K562 (cell line): Measurements from ENCODE around the gene NSRP1. TPM values are rescaled to one million over a fixed set of nuclear protein-coding genes. Genes with fewer than 3 reads are reported as not detected.

Source experiments
- ATAC-seq: fragments of 200-7000 bp; cut with Tn5 transposase; 3 replicates; pipeline ENCODE4 v1.9.1; 2020; ENCODE audit warnings: moderate library complexity
- BruUV-seq: library from RNA; stranded (reverse); fragments of 400-500 nt; replicated peaks from 2 replicates; lab custom pipeline; 2021; lab: Mats Ljungman, UMichigan
- CTCF ChIA-PET: fragments of 300-600 bp; formaldehyde crosslinking; extraction: SDS; loops from one replicate; lab custom pipeline; 2021; ENCODE audit warnings: low intra/inter-chr PET ratio; lab: Yijun Ruan, JAX
- POLR2A ChIA-PET: fragments of 300-600, 350-650 bp; sonication (Branson Sonifier 250); formaldehyde crosslinking; extraction: SDS; loops from one replicate; lab custom pipeline; 2021; ENCODE audit warnings: antibody characterized with exemption, inconsistent platforms; lab: Yijun Ruan, JAX
- DNase-seq, 4 experiments: peaks; one replicate each; pipeline versions ENCODE4 v3.0.0 to v3.0.0-alpha.2; 2011 to 2018; ENCODE audit warnings: low spot score in 3 of 4, mixed read lengths in 3 of 4; ENCODE audit errors: extremely low read depth in 1 of 4
- FAIRE-seq: peaks from 2 replicates; lab custom pipeline; 2011; peaks lifted over from hg19 to GRCh38; lab: Jason Lieb, UNC
- H2AFZ ChIP-seq: 2 replicates; pipeline ENCODE4 v1.6.0; 2011; ENCODE audit warnings: low read depth, low read length, control low read depth, inconsistent platforms
- H3K27ac ChIP-seq: fragments of 200-600 bp; 3 replicates; pipeline ENCODE4 v1.8.0; 2011; ENCODE audit warnings: low read depth, mild to moderate bottlenecking, control low read depth, inconsistent platforms, low read length, moderate library complexity, mixed read lengths; ENCODE audit errors: extremely low read depth
- H3K27me3 ChIP-seq, 2 experiments: fragments of 300-600 bp in 1 of 2; 2 replicates in 1 of 2; 3 replicates in 1 of 2; pipeline versions ENCODE4 v1.6.0 to v1.8.0; 2011; ENCODE audit warnings: inconsistent platforms in 2 of 2, low read length in 2 of 2, mild to moderate bottlenecking in 1 of 2, mixed read lengths in 1 of 2, moderate library complexity in 1 of 2; ENCODE audit not compliant: control insufficient read depth in 2 of 2, insufficient read depth in 2 of 2
- H3K36me3 ChIP-seq: fragments of 300-600 bp; 3 replicates; pipeline ENCODE4 v1.8.0; 2011; ENCODE audit warnings: mild to moderate bottlenecking, low read length, inconsistent platforms; ENCODE audit not compliant: control insufficient read depth, insufficient read depth
- H3K4me1 ChIP-seq, 2 experiments: fragments of 200-600 bp in 1 of 2; replicated peaks in 1 of 2; 2 replicates in 1 of 2; 3 replicates in 1 of 2; pipeline versions ENCODE4 v1.5.1 to v1.8.0; 2011; ENCODE audit warnings: inconsistent platforms in 2 of 2, low read length in 2 of 2, mild to moderate bottlenecking in 1 of 2, mixed read lengths in 1 of 2, moderate library complexity in 1 of 2; ENCODE audit not compliant: control insufficient read depth in 2 of 2, insufficient read depth in 2 of 2
- H3K4me2 ChIP-seq: 2 replicates; pipeline ENCODE4 v1.6.1; 2011; ENCODE audit warnings: low read length, control low read depth, inconsistent platforms, mixed read lengths; ENCODE audit not compliant: insufficient read depth
- H3K4me3 ChIP-seq: fragments of 200-600 bp; sonication (generic), shearing (Covaris generic); 2 replicates; pipeline ENCODE4 v1.5.1; 2016; ENCODE audit warnings: control low read depth, inconsistent platforms
- H3K79me2 ChIP-seq: fragments of 200-600 bp; 3 replicates; pipeline ENCODE4 v1.8.0; 2011; ENCODE audit warnings: low read length, inconsistent platforms; ENCODE audit not compliant: control insufficient read depth, insufficient read depth
- H3K9ac ChIP-seq, 2 experiments: 2 replicates each; pipeline versions ENCODE4 v1.6.0 to v1.6.1; 2011; ENCODE audit warnings: low read depth in 2 of 2, low read length in 2 of 2, control low read depth in 1 of 2, inconsistent platforms in 1 of 2, mild to moderate bottlenecking in 1 of 2, mixed read lengths in 1 of 2; ENCODE audit not compliant: insufficient read depth in 1 of 2
- H3K9me1 ChIP-seq: one replicate; pipeline ENCODE4 v1.6.0; 2011; ENCODE audit warnings: inconsistent platforms, mild to moderate bottlenecking, low read length, moderate library complexity; ENCODE audit not compliant: control insufficient read depth, insufficient read depth
- H3K9me3 ChIP-seq: replicated peaks from 2 replicates; pipeline ENCODE4 v1.5.1; 2011; ENCODE audit warnings: low read depth, low read length, inconsistent platforms; ENCODE audit not compliant: control insufficient read depth, insufficient read depth
- H4K20me1 ChIP-seq: replicated peaks from 2 replicates; pipeline ENCODE4 v1.6.1; 2011; ENCODE audit warnings: low read length, inconsistent platforms, mixed read lengths; ENCODE audit not compliant: control insufficient read depth, insufficient read depth
- CEBPB ChIP-seq: fragments of 450-650 bp; IDR thresholded peaks from 2 replicates; pipeline ENCODE4 v1.6.1; 2016; ENCODE audit warnings: missing genetic modification characterization, missing compliant biosample characterization
- CEBPG ChIP-seq, 3 experiments: fragments of 200-800 bp in 1 of 3; sonication (Bioruptor generic) in 1 of 3; sonication (generic) in 1 of 3; formaldehyde crosslinking in 1 of 3; IDR thresholded peaks in 2 of 3; conservative IDR thresholded peaks in 1 of 3; 2 replicates each; pipeline versions ENCODE4 v1.6.1 to v1.8.0; 2016 to 2022; ENCODE audit warnings: missing compliant biosample characterization in 2 of 3, missing genetic modification characterization in 2 of 3, mild to moderate bottlenecking in 1 of 3, missing genetic modification reagents in 1 of 3
- HSF4 ChIP-seq: fragments of 250-450 bp; sonication (Bioruptor Pico); IDR thresholded peaks from 2 replicates; pipeline ENCODE4 v2.1.2; 2022; ENCODE audit warnings: mild to moderate bottlenecking, moderate library complexity, borderline replicate concordance
- NFE2 ChIP-seq: IDR thresholded peaks from 2 replicates; pipeline ENCODE4 v1.6.1; 2014; ENCODE audit warnings: antibody characterized with exemption, low read depth
- PRPF4 ChIP-seq: fragments of 200-400 bp; formaldehyde crosslinking; IDR thresholded peaks from one replicate; pipeline ENCODE4 v1.6.1; 2017; ENCODE audit warnings: low read length, low read depth, mild to moderate bottlenecking; ENCODE audit not compliant: insufficient read depth, poor library complexity, severe bottlenecking
- PTTG1 ChIP-seq: fragments of 450-650 bp; IDR thresholded peaks from 2 replicates; pipeline ENCODE4 v1.6.1; 2016; ENCODE audit warnings: low read depth, mild to moderate bottlenecking, missing genetic modification characterization, missing compliant biosample characterization
- SREBF1 ChIP-seq: fragments of 150-350 bp; IDR thresholded peaks from 2 replicates; pipeline ENCODE4 v1.6.1; 2014; ENCODE audit warnings: antibody characterized with exemption, low read depth, low read length, borderline replicate concordance
- WGBS: fragments of 100-300 bp; shearing (Covaris generic); methylation state at CpG from one replicate; pipeline ENCODE4 v1.1.6; 2016; ENCODE audit warnings: low coverage, mixed read lengths; ENCODE audit not compliant: insufficient coverage; ENCODE audit errors: missing lambda C conversion rate; 5-methylcytosine and 5-hydroxymethylcytosine counted together
- in situ Hi-C: fragments of 300-500 bp; cut with MboI; formaldehyde crosslinking; loops from 4 replicates; pipeline ENCODE4 v1.15.0; 2018; ENCODE audit warnings: inconsistent platforms, mixed read lengths
- intact Hi-C: fragments of 100-400 bp; cut with micrococcal nuclease; formaldehyde crosslinking; loops from 2 replicates; pipeline ENCODE4 v1.14.2; 2022
- polyA plus RNA-seq, 8 experiments: library from polyadenylated mRNA; depleted of rRNA in 4 of 8; stranded (reverse) in 5 of 8; unstranded in 3 of 8; fragments of >200 nt; fragmentation: Nextera tagmentation in 2 of 8; fragmentation: Illumina TruSeq in 1 of 8; extraction: Ambion mirVana in 2 of 8; extraction: Trizol in 1 of 8; gene quantifications; 2 replicates each; pipeline versions ENCODE4 v1.2.1 to v1.2.3, GENCODE V29; 2011 to 2014; ENCODE audit warnings: inconsistent platforms in 1 of 8, missing spikeins in 1 of 8
- total RNA-seq, 7 experiments: library from RNA; depleted of rRNA in 6 of 7; stranded (reverse); fragments of >200 nt in 6 of 7; fragmentation: Illumina TruSeq in 2 of 7; extraction: Trizol in 2 of 7; gene quantifications; 2 replicates each; pipeline versions ENCODE4 v1.2.1 to v1.2.3, GENCODE V29; 2011 to 2021; ENCODE audit warnings: low replicate concordance in 1 of 7
- TF ChIP-seq, protein P1 (sequence below): sonication (generic); formaldehyde crosslinking; IDR thresholded peaks from 2 replicates; pipeline ENCODE4 v1.8.0; 2022; ENCODE audit warnings: mild to moderate bottlenecking, missing genetic modification reagents, borderline replicate concordance

Gene NSRP1
- total and polyA plus RNA-seq, 9 of the 15 experiments (the other 6 are each of a cell fraction or from before 2014, with no cell fraction given) = 18.4 to 68.6 (median 32.7) TPM

DNA sequence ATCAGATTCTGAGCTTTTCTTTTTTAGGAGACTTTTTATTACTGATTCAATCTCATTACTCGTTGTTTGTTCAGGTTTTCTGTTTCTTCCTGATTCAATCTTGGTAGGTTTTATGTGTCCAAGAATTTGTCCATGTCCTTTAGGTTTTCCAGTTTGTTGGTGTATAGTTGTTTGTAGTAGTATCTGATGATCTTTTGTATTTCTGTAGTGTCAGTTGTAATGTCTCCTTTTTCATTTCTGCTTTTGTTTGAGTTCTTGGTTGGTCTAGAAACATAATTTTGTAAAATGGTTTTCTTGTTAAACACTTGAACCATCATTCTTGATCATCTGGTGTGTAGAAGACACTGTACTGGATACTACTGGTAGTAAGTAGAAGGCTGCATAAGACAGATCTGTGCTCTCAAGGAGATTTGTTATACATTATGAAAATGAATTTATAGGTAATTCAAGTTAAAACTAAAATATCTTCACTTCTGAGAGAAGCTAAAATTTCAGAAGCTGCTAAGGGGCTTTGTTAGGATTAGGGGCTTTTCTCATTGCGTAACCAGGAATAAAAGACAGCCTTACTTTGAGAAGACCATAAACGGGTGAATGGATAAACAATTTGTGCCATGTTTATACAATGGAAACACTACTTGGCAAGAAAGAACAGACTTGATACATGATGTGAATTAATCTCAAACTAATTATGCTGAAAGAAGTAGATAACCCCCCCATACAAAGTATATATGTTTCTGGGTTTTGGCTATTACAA lies 44.0 kb downstream of the NSRP1 start:
- intact Hi-C loops (no loop called here), in situ Hi-C loops (no loop called here)
- no peak overlapping the region for H3K9ac ChIP-seq
- no peak overlapping the region for H3K4me2 ChIP-seq
- no peak overlapping the region for H3K27ac ChIP-seq
- H3K36me3 ChIP-seq = peaks cover 55% of the 10 kb centered on the region
- H3K4me3 ChIP-seq = no peak overlapping the region
- no peaks in the 10 kb centered on the region for H3K4me1 ChIP-seq
- no peaks in the 10 kb centered on the region for H3K9me1 ChIP-seq
- no peaks in the 10 kb centered on the region for H4K20me1 ChIP-seq
- no peak overlapping the region for H2AFZ ChIP-seq
- ChIA-PET POLR2A (no interaction called here), CTCF (no interaction called here)
- peaks cover 76% of the 10 kb centered on the region for H3K79me2 ChIP-seq
- no TSS peak for BruUV-seq
- TF ChIP-seq CEBPB (tag) = peak; percentile 49; the same call in 1 of the 2 replicates
- no peak for TF ChIP-seq CEBPG (CRISPR knock-in tag; IDR thresholded peaks at IDR 0.05)
- peak in 1 of 2 experiments; percentile 43; a peak in 1 of 4 replicates for TF ChIP-seq CEBPG (tag; conservative IDR thresholded peaks at IDR 0.05 in 1 of 2, IDR thresholded peaks at IDR 0.05 in 1 of 2)
- no peak for TF ChIP-seq HSF4 (CRISPR knock-in tag)
- H3K9me3 ChIP-seq = no peaks in the 10 kb centered on the region
- FAIRE-seq (no peak), ATAC-seq (no peak), DNase-seq (no peak)
- WGBS = 79% methylated on average over 3 of the region's 3 CpGs
- H3K27me3 ChIP-seq = no peaks in the 10 kb centered on the region

DNA sequence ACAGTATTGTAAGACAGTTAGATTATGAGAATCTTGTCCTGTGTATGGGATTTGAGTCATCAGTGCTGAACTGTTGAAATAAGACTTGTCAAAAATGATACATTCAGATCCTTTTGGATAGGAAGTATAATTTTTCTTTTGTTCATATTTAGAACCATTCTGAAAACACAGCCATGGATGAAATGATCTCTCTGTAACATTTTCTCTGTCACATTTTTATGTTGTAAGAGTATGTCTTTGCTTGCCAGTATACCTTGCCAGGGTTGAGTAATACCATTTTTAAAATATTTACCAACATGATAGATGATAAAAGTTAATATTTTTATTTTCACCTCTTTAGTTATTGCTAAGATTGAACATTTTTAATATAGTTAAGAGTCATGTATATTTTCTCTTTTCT lies 45.0 kb downstream of the NSRP1 start:
- Histone ChIP-seq H3K79me2 (peaks cover 75% of the 10 kb centered on the region), H3K36me3 (peaks cover 55% of the 10 kb centered on the region), H3K9me3 (no peaks in the 10 kb centered on the region), H3K27me3 (no peaks in the 10 kb centered on the region), H3K4me1 (no peaks in the 10 kb centered on the region), H3K9me1 (no peaks in the 10 kb centered on the region), H4K20me1 (no peaks in the 10 kb centered on the region), H3K27ac (no peak overlapping the region), H3K9ac (no peak overlapping the region), H3K4me3 (no peak overlapping the region), H3K4me2 (no peak overlapping the region), H2AFZ (no peak overlapping the region)
- FAIRE-seq (no peak), DNase-seq (no peak), ATAC-seq (no peak)
- TF ChIP-seq, protein P1, sequence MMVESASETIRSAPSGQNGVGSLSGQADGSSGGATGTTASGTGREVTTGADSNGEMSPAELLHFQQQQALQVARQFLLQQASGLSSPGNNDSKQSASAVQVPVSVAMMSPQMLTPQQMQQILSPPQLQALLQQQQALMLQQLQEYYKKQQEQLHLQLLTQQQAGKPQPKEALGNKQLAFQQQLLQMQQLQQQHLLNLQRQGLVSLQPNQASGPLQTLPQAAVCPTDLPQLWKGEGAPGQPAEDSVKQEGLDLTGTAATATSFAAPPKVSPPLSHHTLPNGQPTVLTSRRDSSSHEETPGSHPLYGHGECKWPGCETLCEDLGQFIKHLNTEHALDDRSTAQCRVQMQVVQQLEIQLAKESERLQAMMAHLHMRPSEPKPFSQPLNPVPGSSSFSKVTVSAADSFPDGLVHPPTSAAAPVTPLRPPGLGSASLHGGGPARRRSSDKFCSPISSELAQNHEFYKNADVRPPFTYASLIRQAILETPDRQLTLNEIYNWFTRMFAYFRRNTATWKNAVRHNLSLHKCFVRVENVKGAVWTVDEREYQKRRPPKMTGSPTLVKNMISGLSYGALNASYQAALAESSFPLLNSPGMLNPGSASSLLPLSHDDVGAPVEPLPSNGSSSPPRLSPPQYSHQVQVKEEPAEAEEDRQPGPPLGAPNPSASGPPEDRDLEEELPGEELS (CRISPR knock-in tag) = no peak
- TF ChIP-seq SREBF1 (no peak), NFE2 (no peak), PRPF4 (no peak), PTTG1 (tag) (no peak)
- intact Hi-C loops = no loop called here
- no TSS peak for BruUV-seq
- ChIA-PET POLR2A (interaction anchor here (1.1 kb wide), 1 partner anchor 13 kb away, joined by 4 read pairs; no protein-coding TSS in a partner anchor), CTCF (no interaction called here)
- in situ Hi-C loops = no loop called here
